H1 (cell line): ENCODE results near the gene DUSP3. TPM values are rescaled to one million over a fixed set of nuclear protein-coding genes. Genes with fewer than 3 reads are reported as not detected.

Experiments used
- polyA plus RNA-seq, 7 experiments: library from polyadenylated mRNA; depleted of rRNA in 3 of 7; stranded (reverse) in 5 of 7; unstranded in 2 of 7; fragments of >200 nt in 5 of 7; fragments of 200-250 nt in 2 of 7; gene quantifications; 1 replicate in 5 of 7; 2 replicates in 1 of 7; 4 replicates in 1 of 7; pipeline versions ENCODE4 v1.2.1 to v1.2.3, GENCODE V29; 2011 to 2013; ENCODE audit warnings: missing spikeins in 2 of 7, mixed read lengths in 2 of 7
- total RNA-seq: library from RNA; stranded (reverse); fragmentation: NEBNext Ultra II Directional; extraction: Animal tissue kit (Norgen Biotek cat#: 25700); gene quantifications from 2 replicates; pipeline ENCODE4 v1.2.1, GENCODE V29; 2021

The DUSP3 gene
- total and polyA plus RNA-seq, 2 of the 8 experiments (the other 6 are each of a cell fraction or from before 2014, with no cell fraction given) = 15.1 to 21.2 TPM

Other genes starting within 250 kb of the DUSP3 start
- 137 and 143 TPM in 2 replicates for gene ETV4, start 232.6 kb downstream of the DUSP3 start, total RNA-seq
- gene ETV4, start 232.6 kb downstream of the DUSP3 start, polyA plus RNA-seq (2011; rRNA removed) = 75.2 and 95.8 TPM in 2 replicates
- gene MEOX1, start 117.1 kb downstream of the DUSP3 start, total RNA-seq = not detected in 2 replicates
- 0.03 TPM in 1 of 2 replicates, not detected in the other for gene MEOX1, start 117.1 kb downstream of the DUSP3 start, polyA plus RNA-seq (2011; rRNA removed)
- not detected in 2 replicates for gene SOST, start 20.2 kb downstream of the DUSP3 start, total RNA-seq
- gene SOST, start 20.2 kb downstream of the DUSP3 start, polyA plus RNA-seq (2011; rRNA removed) = 0.08 and 0.25 TPM in 2 replicates
- gene CFAP97D1, start 1.5 kb upstream of the DUSP3 start, total RNA-seq = 0.07 TPM in 1 of 2 replicates, not detected in the other
- 0.02 and 0.03 TPM in 2 replicates for gene CFAP97D1, start 1.5 kb upstream of the DUSP3 start, polyA plus RNA-seq (2011; rRNA removed)
- 5.5 and 6.1 TPM in 2 replicates for gene MPP3, start 54.2 kb upstream of the DUSP3 start, total RNA-seq
- gene MPP3, start 54.2 kb upstream of the DUSP3 start, polyA plus RNA-seq (2011; rRNA removed) = 3.1 and 3.8 TPM in 2 replicates
- gene CD300LG, start 68.2 kb upstream of the DUSP3 start, total RNA-seq = not detected in 2 replicates
- 0.06 and 0.14 TPM in 2 replicates for gene CD300LG, start 68.2 kb upstream of the DUSP3 start, polyA plus RNA-seq (2011; rRNA removed)
- gene MPP2, start 128.6 kb upstream of the DUSP3 start, total RNA-seq = 30.9 and 31.6 TPM in 2 replicates
- 33.5 and 34.1 TPM in 2 replicates for gene MPP2, start 128.6 kb upstream of the DUSP3 start, polyA plus RNA-seq (2011; rRNA removed)
- gene PPY, start 163.5 kb upstream of the DUSP3 start, total RNA-seq = not detected in 2 replicates
- 0.26 TPM in 1 of 2 replicates, not detected in the other for gene PPY, start 163.5 kb upstream of the DUSP3 start, polyA plus RNA-seq (2011; rRNA removed)
- 0.42 and 0.93 TPM in 2 replicates for gene PYY, start 175.0 kb upstream of the DUSP3 start, total RNA-seq
- gene PYY, start 175.0 kb upstream of the DUSP3 start, polyA plus RNA-seq (2011; rRNA removed) = 2.7 and 3.4 TPM in 2 replicates
- 5.1 TPM in 2 replicates for gene NAGS, start 225.6 kb upstream of the DUSP3 start, total RNA-seq
- 4.0 and 4.4 TPM in 2 replicates for gene NAGS, start 225.6 kb upstream of the DUSP3 start, polyA plus RNA-seq (2011; rRNA removed)
- gene TMEM101, start 236.0 kb upstream of the DUSP3 start, total RNA-seq = 16.1 and 20.9 TPM in 2 replicates
- 44.7 and 55.6 TPM in 2 replicates for gene TMEM101, start 236.0 kb upstream of the DUSP3 start, polyA plus RNA-seq (2011; rRNA removed)